ENCODE data around the gene MTURN.

MTURN gene

GRCh38 chr7:30168835-30169573 is 34.2 kb downstream of the MTURN start:
- Mint-ChIP-seq H3K27ac (ENCODE audit: low read depth) (no peak overlapping the region), H3K4me1 (peaks cover 8% of the 10 kb centered on the region), H3K9me3 (no peaks in the 10 kb centered on the region), H3K36me3 (ENCODE audit: insufficient read depth) (no peaks in the 10 kb centered on the region), H3K4me3 (no peak overlapping the region), H3K27me3 (no peaks in the 10 kb centered on the region)
- ATAC-seq (replicated peaks; ENCODE audit: extremely low read depth, poor library complexity, severe bottlenecking): no peak
- DNase-seq (ENCODE audit: low spot score in 2 of 2): no peak

GRCh38 chr7:30169579-30169978 is 34.8 kb downstream of the MTURN start:
- Mint-ChIP-seq H3K27ac (ENCODE audit: low read depth) (no peak overlapping the region), H3K27me3 (no peaks in the 10 kb centered on the region), H3K9me3 (no peaks in the 10 kb centered on the region), H3K4me3 (no peak overlapping the region), H3K4me1 (peaks cover 2% of the 10 kb centered on the region), H3K36me3 (ENCODE audit: insufficient read depth) (no peaks in the 10 kb centered on the region)
- DNase-seq (ENCODE audit: low spot score in 2 of 2): no peak
- ATAC-seq (replicated peaks; ENCODE audit: extremely low read depth, poor library complexity, severe bottlenecking): no peak

DNA sequence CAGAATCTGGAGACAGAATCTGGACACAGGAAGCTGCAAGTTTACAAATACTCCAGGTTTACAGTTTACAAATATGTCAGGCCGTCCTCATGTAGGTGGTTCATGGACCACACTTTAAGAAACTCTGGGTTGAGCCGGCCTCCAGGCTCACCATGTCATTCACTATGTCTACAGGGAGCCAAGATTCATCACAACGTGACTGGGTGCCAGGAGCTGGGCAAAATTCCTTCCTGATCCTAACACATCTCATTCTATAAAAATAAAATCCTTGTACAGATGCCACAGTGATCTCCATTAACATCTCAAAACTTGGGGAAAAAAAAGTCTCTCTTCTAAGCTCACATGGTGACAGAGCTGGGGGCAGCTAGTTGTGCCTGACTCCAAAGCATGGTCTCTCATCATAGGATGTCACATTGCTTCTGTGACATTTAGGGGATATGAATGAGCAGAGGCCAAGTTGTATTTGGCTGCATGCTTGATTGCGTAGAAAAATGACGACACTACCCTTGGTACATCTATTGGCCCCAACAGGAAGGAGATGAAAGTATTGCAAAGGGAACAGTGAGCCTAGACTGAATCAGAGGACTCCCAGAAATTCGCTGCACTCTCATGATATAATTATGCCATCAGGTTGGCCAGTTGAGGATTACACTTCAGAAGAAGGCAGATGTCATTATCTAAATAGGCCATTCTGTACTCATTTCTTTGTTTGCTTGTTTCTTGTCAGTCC is 35.9 kb downstream of the MTURN start:
- no peak for DNase-seq (ENCODE audit: low spot score in 2 of 2)
- Mint-ChIP-seq H3K9me3 (no peaks in the 10 kb centered on the region), H3K27me3 (no peaks in the 10 kb centered on the region), H3K36me3 (ENCODE audit: insufficient read depth) (no peaks in the 10 kb centered on the region), H3K27ac (ENCODE audit: low read depth) (no peak overlapping the region), H3K4me3 (no peak overlapping the region), H3K4me1 (no peaks in the 10 kb centered on the region)
- no peak for ATAC-seq (replicated peaks; ENCODE audit: extremely low read depth, poor library complexity, severe bottlenecking)

GRCh38 chr7:30171766-30172447 is 37.1 kb downstream of the MTURN start:
- H3K4me1 Mint-ChIP-seq: no peaks in the 10 kb centered on the region
- DNase-seq (ENCODE audit: low spot score in 2 of 2) (no peak), ATAC-seq (replicated peaks; ENCODE audit: extremely low read depth, poor library complexity, severe bottlenecking) (no peak)
- H3K4me3 Mint-ChIP-seq: no peak overlapping the region
- no peaks in the 10 kb centered on the region for H3K36me3 Mint-ChIP-seq (ENCODE audit: insufficient read depth)
- no peak overlapping the region for H3K27ac Mint-ChIP-seq (ENCODE audit: low read depth)
- H3K9me3 Mint-ChIP-seq: no peaks in the 10 kb centered on the region
- H3K27me3 Mint-ChIP-seq: no peaks in the 10 kb centered on the region

GRCh38 chr7:30172451-30172850 is 37.7 kb downstream of the MTURN start:
- Mint-ChIP-seq H3K27ac (ENCODE audit: low read depth) (no peak overlapping the region), H3K4me1 (no peaks in the 10 kb centered on the region), H3K36me3 (ENCODE audit: insufficient read depth) (no peaks in the 10 kb centered on the region), H3K4me3 (no peak overlapping the region), H3K27me3 (no peaks in the 10 kb centered on the region), H3K9me3 (no peaks in the 10 kb centered on the region)
- ATAC-seq (replicated peaks; ENCODE audit: extremely low read depth, poor library complexity, severe bottlenecking) (no peak), DNase-seq (ENCODE audit: low spot score in 2 of 2) (no peak)

GRCh38 chr7:30173058-30173897 is 38.5 kb downstream of the MTURN start:
- Mint-ChIP-seq H3K27me3 (no peaks in the 10 kb centered on the region), H3K36me3 (ENCODE audit: insufficient read depth) (no peaks in the 10 kb centered on the region), H3K4me3 (no peak overlapping the region), H3K27ac (ENCODE audit: low read depth) (no peak overlapping the region), H3K9me3 (no peaks in the 10 kb centered on the region), H3K4me1 (no peaks in the 10 kb centered on the region)
- DNase-seq (ENCODE audit: low spot score in 2 of 2) (no peak), ATAC-seq (replicated peaks; ENCODE audit: extremely low read depth, poor library complexity, severe bottlenecking) (no peak)

DNA sequence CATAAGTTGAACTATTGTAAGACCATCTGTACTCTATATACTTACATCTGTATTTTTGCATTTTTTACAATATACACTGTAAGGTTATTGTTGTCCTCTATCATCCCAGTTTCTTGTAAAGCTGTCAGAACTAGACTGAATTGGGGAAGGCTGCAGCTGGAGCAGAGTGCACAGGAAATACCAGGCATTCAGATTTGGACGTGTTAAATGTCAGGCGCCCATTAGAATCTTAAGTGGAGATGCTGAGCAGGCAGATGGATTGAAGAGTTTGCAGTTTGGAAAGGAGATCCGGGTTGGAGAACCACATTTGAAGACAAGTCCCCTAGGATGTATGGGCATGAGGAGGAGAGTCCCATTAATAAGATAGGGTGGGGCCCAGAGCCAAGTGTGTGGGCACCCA is 40.4 kb downstream of the MTURN start:
- Mint-ChIP-seq H3K27ac (ENCODE audit: low read depth) (no peak overlapping the region), H3K4me1 (peaks cover 12% of the 10 kb centered on the region), H3K4me3 (no peak overlapping the region), H3K36me3 (ENCODE audit: insufficient read depth) (no peaks in the 10 kb centered on the region), H3K9me3 (no peaks in the 10 kb centered on the region), H3K27me3 (no peaks in the 10 kb centered on the region)
- DNase-seq (ENCODE audit: low spot score in 2 of 2) (no peak), ATAC-seq (replicated peaks; ENCODE audit: extremely low read depth, poor library complexity, severe bottlenecking) (no peak)

- no peak overlapping the region for H3K4me3 Mint-ChIP-seq
- H3K27ac Mint-ChIP-seq (ENCODE audit: low read depth): no peak overlapping the region
- H3K9me3 Mint-ChIP-seq: no peaks in the 10 kb centered on the region
- DNase-seq (ENCODE audit: low spot score in 2 of 2) (no peak), ATAC-seq (replicated peaks; ENCODE audit: extremely low read depth, poor library complexity, severe bottlenecking) (no peak)
- H3K27me3 Mint-ChIP-seq: no peaks in the 10 kb centered on the region
- no peaks in the 10 kb centered on the region for H3K36me3 Mint-ChIP-seq (ENCODE audit: insufficient read depth)
- H3K4me1 Mint-ChIP-seq: peaks cover 12% of the 10 kb centered on the region
Measured at GRCh38 chr7:30175636-30176147, 40.9 kb downstream of the MTURN start.

DNA sequence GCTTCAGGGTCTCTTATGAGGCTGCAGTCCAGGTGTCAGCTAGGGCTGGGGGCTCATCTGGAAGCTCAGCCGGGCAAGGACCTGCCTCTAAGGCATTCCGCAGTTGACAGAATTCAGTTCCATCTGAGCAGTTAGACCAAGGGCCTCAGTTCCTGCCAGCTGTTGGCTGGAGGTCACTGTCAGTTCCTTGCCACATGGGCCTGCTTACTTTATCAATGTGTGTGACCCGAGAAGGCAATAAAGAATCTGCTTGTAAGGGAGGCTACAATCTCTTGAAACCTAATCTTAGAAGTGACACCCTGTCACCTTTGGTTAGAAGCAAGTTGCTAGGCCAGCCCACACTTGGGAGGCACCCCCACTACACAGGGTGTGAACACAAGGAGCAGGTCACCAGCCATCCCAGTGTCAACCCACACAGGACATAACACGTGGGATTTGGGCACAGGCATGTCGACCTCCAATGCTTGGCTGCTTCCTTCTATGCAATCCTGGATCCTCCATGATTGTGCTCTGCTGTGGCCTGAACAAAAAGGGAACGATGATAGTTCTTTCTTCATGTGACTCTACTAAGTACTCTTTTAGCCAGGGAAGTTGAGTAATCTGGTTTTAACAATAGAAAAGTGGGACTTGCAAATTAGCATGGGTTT is 41.8 kb downstream of the MTURN start:
- no peak overlapping the region for H3K4me3 Mint-ChIP-seq
- no peak overlapping the region for H3K27ac Mint-ChIP-seq (ENCODE audit: low read depth)

GRCh38 chr7:30177186-30177585 is 42.4 kb downstream of the MTURN start:
- DNase-seq (ENCODE audit: low spot score in 2 of 2): no peak
- Mint-ChIP-seq H3K27me3 (no peaks in the 10 kb centered on the region), H3K9me3 (no peaks in the 10 kb centered on the region), H3K27ac (ENCODE audit: low read depth) (no peak overlapping the region), H3K4me1 (peaks cover 12% of the 10 kb centered on the region), H3K36me3 (ENCODE audit: insufficient read depth) (no peaks in the 10 kb centered on the region), H3K4me3 (no peak overlapping the region)
- no peak for ATAC-seq (replicated peaks; ENCODE audit: extremely low read depth, poor library complexity, severe bottlenecking)

More for the DNA sequence above, 41.8 kb downstream of the MTURN start:
- no peak for DNase-seq (ENCODE audit: low spot score in 2 of 2)
- H3K4me1 Mint-ChIP-seq: peaks cover 12% of the 10 kb centered on the region
- no peaks in the 10 kb centered on the region for H3K27me3 Mint-ChIP-seq
- ATAC-seq (replicated peaks; ENCODE audit: extremely low read depth, poor library complexity, severe bottlenecking): no peak
- no peaks in the 10 kb centered on the region for H3K36me3 Mint-ChIP-seq (ENCODE audit: insufficient read depth)
- no peaks in the 10 kb centered on the region for H3K9me3 Mint-ChIP-seq

- DNase-seq (ENCODE audit: low spot score in 2 of 2): no peak
- H3K36me3 Mint-ChIP-seq (ENCODE audit: insufficient read depth): no peaks in the 10 kb centered on the region
- ATAC-seq (replicated peaks; ENCODE audit: extremely low read depth, poor library complexity, severe bottlenecking): no peak
- H3K27me3 Mint-ChIP-seq: no peaks in the 10 kb centered on the region
- H3K4me1 Mint-ChIP-seq: peaks cover 12% of the 10 kb centered on the region
- no peak overlapping the region for H3K27ac Mint-ChIP-seq (ENCODE audit: low read depth)
- H3K4me3 Mint-ChIP-seq: no peak overlapping the region
- H3K9me3 Mint-ChIP-seq: no peaks in the 10 kb centered on the region
Measured at GRCh38 chr7:30177965-30178364, 43.2 kb downstream of the MTURN start.
